Cardiac muscle cell (in vitro differentiated cells and primary cell): ENCODE measurements around the gene ZEB2. TPM values are rescaled to one million over a fixed set of nuclear protein-coding genes. Genes with fewer than 3 reads are reported as not detected.

Source experiments
- DNase-seq, 2 donors: peaks; one replicate each; pipeline versions ENCODE4 v3.0.0 to v3.0.0-alpha.2; 2010 to 2017; ENCODE audit warnings: low read depth in 1 of 2, low spot score in 1 of 2
- H3K27ac ChIP-seq: fragments of 200-600 bp; sonication (generic); 2 replicates; pipeline ENCODE4 v1.5.1; 2016
- H3K27me3 ChIP-seq: fragments of 200-600 bp; sonication (generic); 2 replicates; pipeline ENCODE4 v1.6.0; 2016; ENCODE audit warnings: control low read depth
- H3K36me3 ChIP-seq: fragments of 200-600 bp; sonication (generic); 2 replicates; pipeline ENCODE4 v1.5.1; 2016; ENCODE audit warnings: control low read depth
- H3K4me1 ChIP-seq: fragments of 200-600 bp; sonication (generic); 2 replicates; pipeline ENCODE4 v1.8.1; 2017; ENCODE audit warnings: low read depth, mild to moderate bottlenecking, mixed run types
- H3K4me3 ChIP-seq: fragments of 200-600 bp; sonication (generic); 2 replicates; pipeline ENCODE4 v1.5.1; 2016; ENCODE audit warnings: mild to moderate bottlenecking
- H3K9me3 ChIP-seq: fragments of 200-600 bp; sonication (generic); 2 replicates; pipeline ENCODE4 v1.5.1; 2017; ENCODE audit warnings: low read depth, mild to moderate bottlenecking, control low read depth
- polyA plus RNA-seq: library from polyadenylated mRNA; unstranded; fragments of >200 nt; fragmentation: Nextera tagmentation; extraction: Ambion mirVana; gene quantifications from 2 replicates; pipeline ENCODE4 v1.2.1, GENCODE V29; 2016
- total RNA-seq: library from RNA; depleted of rRNA; stranded (reverse); fragments of >200 nt; gene quantifications from 2 replicates; pipeline ENCODE4 v1.2.3, GENCODE V29; 2016
- TF ChIP-seq, protein P1 (sequence below): IDR thresholded peaks from 2 replicates; pipeline ENCODE4 v1.5.1; 2012; ENCODE audit warnings: low read depth, mild to moderate bottlenecking, low read length

Gene ZEB2
- total and polyA plus RNA-seq, 2 experiments from 2014 or later: 16.8 to 41.2 TPM

DNA sequence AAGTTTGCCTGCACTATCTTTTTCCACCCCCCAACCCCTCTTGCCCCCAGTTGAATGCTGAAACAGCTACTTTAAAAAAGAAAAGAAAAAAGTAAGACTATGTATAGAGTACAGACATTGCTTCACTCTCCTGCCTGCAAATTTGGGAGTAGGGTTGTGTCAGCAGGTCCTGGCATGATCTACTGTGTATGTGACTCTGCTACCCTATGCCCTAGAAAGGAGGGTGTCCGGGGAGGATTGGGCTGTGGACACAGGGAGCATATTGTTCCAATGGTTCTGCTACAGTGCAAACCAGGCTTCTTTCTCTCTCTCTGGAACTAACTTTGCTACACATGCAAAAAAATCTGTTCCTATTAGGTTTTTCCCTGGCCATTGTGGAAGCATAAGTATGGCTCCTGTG lies 9.9 kb upstream of the ZEB2 start:
- TF ChIP-seq, protein P1, sequence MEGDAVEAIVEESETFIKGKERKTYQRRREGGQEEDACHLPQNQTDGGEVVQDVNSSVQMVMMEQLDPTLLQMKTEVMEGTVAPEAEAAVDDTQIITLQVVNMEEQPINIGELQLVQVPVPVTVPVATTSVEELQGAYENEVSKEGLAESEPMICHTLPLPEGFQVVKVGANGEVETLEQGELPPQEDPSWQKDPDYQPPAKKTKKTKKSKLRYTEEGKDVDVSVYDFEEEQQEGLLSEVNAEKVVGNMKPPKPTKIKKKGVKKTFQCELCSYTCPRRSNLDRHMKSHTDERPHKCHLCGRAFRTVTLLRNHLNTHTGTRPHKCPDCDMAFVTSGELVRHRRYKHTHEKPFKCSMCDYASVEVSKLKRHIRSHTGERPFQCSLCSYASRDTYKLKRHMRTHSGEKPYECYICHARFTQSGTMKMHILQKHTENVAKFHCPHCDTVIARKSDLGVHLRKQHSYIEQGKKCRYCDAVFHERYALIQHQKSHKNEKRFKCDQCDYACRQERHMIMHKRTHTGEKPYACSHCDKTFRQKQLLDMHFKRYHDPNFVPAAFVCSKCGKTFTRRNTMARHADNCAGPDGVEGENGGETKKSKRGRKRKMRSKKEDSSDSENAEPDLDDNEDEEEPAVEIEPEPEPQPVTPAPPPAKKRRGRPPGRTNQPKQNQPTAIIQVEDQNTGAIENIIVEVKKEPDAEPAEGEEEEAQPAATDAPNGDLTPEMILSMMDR: no peak
- H3K4me3 ChIP-seq: no peak overlapping the region

DNA sequence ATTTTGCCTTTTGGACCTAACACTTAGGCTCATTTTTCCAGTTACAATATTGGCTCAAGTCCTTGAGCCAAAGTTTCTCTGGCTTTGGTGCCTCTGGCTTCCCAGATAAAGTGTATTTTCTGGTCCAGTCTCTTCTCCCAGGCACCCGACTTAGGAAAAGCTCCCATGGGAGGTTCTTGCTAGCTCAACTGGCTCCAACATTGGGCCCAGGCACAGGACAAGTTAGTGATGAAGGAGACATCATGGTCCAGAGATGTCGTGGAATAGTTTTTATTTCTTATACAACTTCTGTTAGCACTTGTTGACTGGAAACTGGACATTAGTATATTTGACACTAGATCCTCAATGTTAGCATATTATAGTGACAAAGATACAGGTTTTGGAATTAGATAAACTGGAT lies 8.2 kb upstream of the ZEB2 start:
- Histone ChIP-seq H3K36me3 (no peaks in the 10 kb centered on the region), H3K27me3 (no peaks in the 10 kb centered on the region), H3K9me3 (no peaks in the 10 kb centered on the region), H3K4me1 (peaks cover 16% of the 10 kb centered on the region), H3K4me3 (no peak overlapping the region), H3K27ac (no peak overlapping the region)
- TF ChIP-seq, protein P1: no peak
- no peak for DNase-seq

More for the DNA sequence above, 9.9 kb upstream of the ZEB2 start:
- peak in 1 of 2 donors; percentile 8 for DNase-seq
- Histone ChIP-seq H3K27me3 (no peaks in the 10 kb centered on the region), H3K4me1 (peaks cover 9% of the 10 kb centered on the region), H3K36me3 (no peaks in the 10 kb centered on the region), H3K9me3 (no peaks in the 10 kb centered on the region), H3K27ac (no peak overlapping the region)

DNA sequence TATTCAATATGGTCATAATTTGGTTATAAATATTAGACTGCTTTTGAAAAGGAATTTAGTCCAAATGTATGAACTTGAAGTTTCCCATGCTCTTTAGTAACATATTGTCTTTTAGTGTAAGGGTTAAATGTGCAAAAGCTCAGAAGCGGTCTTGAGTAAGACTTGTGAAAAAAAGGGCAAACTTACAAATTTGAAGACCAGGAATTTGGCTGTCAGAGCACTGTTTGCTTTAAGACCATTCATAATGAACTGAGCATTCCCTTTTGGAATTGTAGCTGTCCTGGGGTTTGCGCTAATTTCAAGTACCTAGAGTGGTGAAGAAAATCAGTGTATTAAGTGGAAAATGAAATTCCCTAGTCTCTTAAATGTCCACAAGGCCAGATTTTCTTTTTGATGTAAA lies 6.9 kb upstream of the ZEB2 start:
- H3K9me3 ChIP-seq: no peaks in the 10 kb centered on the region
- no peak overlapping the region for H3K4me3 ChIP-seq
- TF ChIP-seq, protein P1: no peak
- H3K36me3 ChIP-seq: no peaks in the 10 kb centered on the region
- H3K27me3 ChIP-seq: no peaks in the 10 kb centered on the region
- DNase-seq: no peak
- peaks cover 16% of the 10 kb centered on the region for H3K4me1 ChIP-seq
- H3K27ac ChIP-seq: no peak overlapping the region

DNA sequence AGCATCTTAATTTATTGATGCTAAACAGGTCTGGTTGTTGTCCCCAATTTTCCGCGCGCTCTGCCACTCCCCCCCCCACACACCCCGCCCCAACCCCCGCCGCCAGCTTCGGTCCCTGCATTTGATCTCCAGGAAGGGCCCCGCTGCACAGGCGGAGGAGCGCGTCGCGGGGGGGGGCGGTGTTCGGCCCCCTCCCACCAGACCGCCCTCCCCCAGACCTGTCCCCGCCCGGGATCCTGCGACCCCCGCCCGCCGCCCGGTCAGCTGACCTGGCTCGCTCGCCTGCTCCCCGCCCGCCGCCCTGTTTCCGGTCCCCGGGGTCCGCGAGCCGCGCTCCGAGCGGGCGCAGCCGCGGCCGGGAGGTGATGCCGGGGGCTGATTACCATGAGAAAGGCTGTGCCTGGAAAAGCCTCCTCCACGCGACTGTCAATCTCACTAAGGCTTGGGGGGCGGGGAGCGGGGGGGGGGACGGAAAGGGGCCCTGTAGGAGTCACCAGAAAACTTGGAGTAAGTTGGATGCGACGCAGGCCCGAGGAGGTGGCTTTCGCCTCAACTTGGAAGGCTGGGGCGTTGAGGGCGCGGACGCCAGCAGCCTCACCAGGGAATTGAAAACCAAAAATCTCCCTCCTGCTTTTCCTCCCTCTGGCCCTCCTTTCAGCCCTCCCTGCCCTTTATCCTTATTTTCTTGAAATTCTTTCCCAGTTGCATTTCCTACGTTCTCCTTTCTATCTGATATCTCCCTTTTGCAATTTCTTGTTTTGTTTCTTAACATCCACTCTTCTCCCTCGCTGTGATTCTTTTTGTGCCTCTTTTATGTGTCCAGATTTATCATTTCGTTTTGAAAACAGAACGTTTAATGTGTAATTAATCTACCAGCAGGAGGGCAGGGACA lies 4.4 kb upstream of the ZEB2 start:
- DNase-seq: peak; percentile 77 to 78
- peak overlapping the region; percentile 52 for H3K27ac ChIP-seq
- H3K9me3 ChIP-seq: no peaks in the 10 kb centered on the region
- no peaks in the 10 kb centered on the region for H3K27me3 ChIP-seq
- TF ChIP-seq, protein P1: no peak
- peaks cover 16% of the 10 kb centered on the region for H3K4me1 ChIP-seq
- no peaks in the 10 kb centered on the region for H3K36me3 ChIP-seq
- peak overlapping the region; percentile 60 for H3K4me3 ChIP-seq

DNA sequence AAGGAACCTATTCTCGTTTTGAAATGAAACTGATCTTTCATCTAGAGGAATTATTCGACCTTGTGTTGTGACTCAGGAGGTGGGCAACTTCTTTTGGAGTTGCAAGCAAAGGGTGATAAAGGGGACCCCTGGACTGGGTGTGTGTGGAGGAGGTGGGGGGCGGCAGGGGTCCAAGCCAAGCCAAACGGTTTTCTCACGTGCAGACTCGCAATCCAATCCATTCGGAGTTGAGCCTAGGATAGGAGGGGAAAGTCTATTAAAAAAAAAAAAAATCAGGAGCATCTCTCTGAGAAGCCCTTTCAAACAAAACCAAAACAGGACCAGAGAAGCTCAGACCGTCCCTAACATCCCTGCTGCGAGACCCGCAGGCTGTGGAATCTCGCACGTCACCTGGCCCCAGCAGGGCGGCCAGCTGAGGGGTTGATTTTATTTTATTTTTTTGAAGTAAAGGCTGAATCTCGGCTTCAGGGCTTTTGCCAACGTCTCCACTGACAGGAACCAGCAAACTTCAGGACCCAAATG lies 3.7 kb upstream of the ZEB2 start:
- peak in 1 of 2 donors; percentile 46 for DNase-seq
- Histone ChIP-seq H3K4me3 (peak overlapping the region; percentile 60), H3K9me3 (no peaks in the 10 kb centered on the region), H3K27me3 (no peaks in the 10 kb centered on the region), H3K36me3 (no peaks in the 10 kb centered on the region), H3K27ac (peak overlapping the region; percentile 52), H3K4me1 (peaks cover 16% of the 10 kb centered on the region)
- TF ChIP-seq, protein P1: no peak
